MM.1S (cell line): ENCODE results near the gene TRNT1.

Experiments used
- DNase-seq: peaks from one replicate; pipeline ENCODE4 v3.0.0-alpha.2; 2015
- H2AFZ ChIP-seq: fragments of 300-600 bp; sonication (generic); 2 replicates; pipeline ENCODE4 v1.6.0; 2016; ENCODE audit warnings: antibody characterized with exemption, low read length
- H3F3A ChIP-seq: fragments of 300-600 bp; sonication (generic); 2 replicates; pipeline ENCODE4 v1.6.1; 2016; ENCODE audit warnings: mild to moderate bottlenecking, antibody characterized with exemption, low read length, moderate library complexity, mixed read lengths; ENCODE audit not compliant: insufficient read depth
- H3K27ac ChIP-seq: fragments of 300-600 bp; sonication (generic); 2 replicates; pipeline ENCODE4 v1.5.1; 2016; ENCODE audit warnings: mild to moderate bottlenecking, low read length
- H3K27me3 ChIP-seq: fragments of 300-600 bp; sonication (generic); replicated peaks from 2 replicates; pipeline ENCODE4 v1.6.0; 2016; ENCODE audit warnings: low read length; ENCODE audit not compliant: insufficient read depth
- H3K36me3 ChIP-seq: fragments of 300-600 bp; sonication (generic); replicated peaks from 2 replicates; pipeline ENCODE4 v1.6.1; 2016; ENCODE audit warnings: mild to moderate bottlenecking, low read length, mixed read lengths; ENCODE audit not compliant: insufficient read depth
- H3K4me1 ChIP-seq: fragments of 300-600 bp; sonication (generic); 2 replicates; pipeline ENCODE4 v1.6.1; 2016; ENCODE audit warnings: low read length, mixed read lengths
- H3K4me2 ChIP-seq: fragments of 300-600 bp; sonication (generic); 2 replicates; pipeline ENCODE4 v1.6.0; 2016; ENCODE audit warnings: low read depth, low read length
- H3K4me3 ChIP-seq: fragments of 300-600 bp; sonication (generic); 2 replicates; pipeline ENCODE4 v1.5.1; 2016; ENCODE audit warnings: low read length, mixed read lengths
- H3K79me2 ChIP-seq: fragments of 300-600 bp; sonication (generic); 2 replicates; pipeline ENCODE4 v1.6.1; 2016; ENCODE audit warnings: mixed run types, low read length, mixed read lengths
- H3K9ac ChIP-seq: fragments of 300-600 bp; sonication (generic); 2 replicates; pipeline ENCODE4 v1.6.1; 2016; ENCODE audit warnings: low read length, mixed read lengths
- H3K9me2 ChIP-seq: fragments of 300-600 bp; sonication (generic); replicated peaks from 2 replicates; pipeline ENCODE4 v1.6.1; 2016; ENCODE audit warnings: mild to moderate bottlenecking, low read length, mixed read lengths; ENCODE audit not compliant: insufficient read depth
- H3K9me3 ChIP-seq: fragments of 300-600 bp; sonication (generic); replicated peaks from 2 replicates; pipeline ENCODE4 v1.6.1; 2016; ENCODE audit warnings: mild to moderate bottlenecking, low read length, mixed read lengths; ENCODE audit not compliant: insufficient read depth
- H4K20me1 ChIP-seq: fragments of 300-600 bp; sonication (generic); 2 replicates; pipeline ENCODE4 v1.6.1; 2016; ENCODE audit warnings: mild to moderate bottlenecking, low read length, moderate library complexity, mixed read lengths; ENCODE audit not compliant: insufficient read depth
- EZH2 ChIP-seq: fragments of 300-600 bp; sonication (generic); optimal IDR thresholded peaks from 2 replicates; pipeline ENCODE3; 2017; ENCODE audit warnings: low read depth, mild to moderate bottlenecking, antibody characterized with exemption, low read length, mixed read lengths
- EZH2phosphoT487 ChIP-seq: fragments of 300-600 bp; sonication (generic); IDR thresholded peaks from 2 replicates; pipeline ENCODE4 v1.6.1; 2018; ENCODE audit warnings: antibody characterized with exemption, low read length
- TF ChIP-seq, protein P1 (sequence below): fragments of 300-600 bp; sonication (generic); IDR thresholded peaks from 2 replicates; pipeline ENCODE4 v1.5.1; 2016; ENCODE audit warnings: antibody characterized with exemption, low read length, mixed read lengths

Gene TRNT1

GRCh38 chr3:3145831-3146230 is 19.1 kb downstream of the TRNT1 start:
- H3K79me2 ChIP-seq = no peaks in the 10 kb centered on the region
- no peaks in the 10 kb centered on the region; the same call in 1 of the 2 replicates for H3K36me3 ChIP-seq

GRCh38 chr3:3149560-3149959 is 22.8 kb downstream of the TRNT1 start:
- Histone ChIP-seq H3K9ac (no peak overlapping the region), H3K9me2 (no peaks in the 10 kb centered on the region), H3K4me2 (no peak overlapping the region), H4K20me1 (no peaks in the 10 kb centered on the region), H3K4me1 (no peaks in the 10 kb centered on the region), H3K9me3 (no peaks in the 10 kb centered on the region), H3K4me3 (no peak overlapping the region), H3F3A (0 out of 2 replicates have a peak, but pooled peaks cover 2% of the 10 kb centered on the region), H2AFZ (no peak overlapping the region), H3K36me3 (peaks cover 17% of the 10 kb centered on the region), H3K27ac (no peak overlapping the region), H3K79me2 (no peaks in the 10 kb centered on the region), H3K27me3 (no peaks in the 10 kb centered on the region)
- no peak for DNase-seq
- TF ChIP-seq EZH2phosphoT487 (no peak), EZH2 (no peak)
- TF ChIP-seq, protein P1, sequence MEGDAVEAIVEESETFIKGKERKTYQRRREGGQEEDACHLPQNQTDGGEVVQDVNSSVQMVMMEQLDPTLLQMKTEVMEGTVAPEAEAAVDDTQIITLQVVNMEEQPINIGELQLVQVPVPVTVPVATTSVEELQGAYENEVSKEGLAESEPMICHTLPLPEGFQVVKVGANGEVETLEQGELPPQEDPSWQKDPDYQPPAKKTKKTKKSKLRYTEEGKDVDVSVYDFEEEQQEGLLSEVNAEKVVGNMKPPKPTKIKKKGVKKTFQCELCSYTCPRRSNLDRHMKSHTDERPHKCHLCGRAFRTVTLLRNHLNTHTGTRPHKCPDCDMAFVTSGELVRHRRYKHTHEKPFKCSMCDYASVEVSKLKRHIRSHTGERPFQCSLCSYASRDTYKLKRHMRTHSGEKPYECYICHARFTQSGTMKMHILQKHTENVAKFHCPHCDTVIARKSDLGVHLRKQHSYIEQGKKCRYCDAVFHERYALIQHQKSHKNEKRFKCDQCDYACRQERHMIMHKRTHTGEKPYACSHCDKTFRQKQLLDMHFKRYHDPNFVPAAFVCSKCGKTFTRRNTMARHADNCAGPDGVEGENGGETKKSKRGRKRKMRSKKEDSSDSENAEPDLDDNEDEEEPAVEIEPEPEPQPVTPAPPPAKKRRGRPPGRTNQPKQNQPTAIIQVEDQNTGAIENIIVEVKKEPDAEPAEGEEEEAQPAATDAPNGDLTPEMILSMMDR = no peak

More at GRCh38 chr3:3145831-3146230, 19.1 kb downstream of the TRNT1 start:
- H3K9ac ChIP-seq = no peak overlapping the region
- no peaks in the 10 kb centered on the region for H3K4me1 ChIP-seq
- H3K4me2 ChIP-seq = no peak overlapping the region
- DNase-seq = no peak
- H3F3A ChIP-seq = no peaks in the 10 kb centered on the region
- no peaks in the 10 kb centered on the region for H4K20me1 ChIP-seq
- no peak overlapping the region for H2AFZ ChIP-seq
- H3K27ac ChIP-seq = no peak overlapping the region
- H3K27me3 ChIP-seq = no peaks in the 10 kb centered on the region
- no peaks in the 10 kb centered on the region for H3K9me3 ChIP-seq
- H3K4me3 ChIP-seq = no peak overlapping the region
- TF ChIP-seq, protein P1 = no peak
- TF ChIP-seq EZH2phosphoT487 (no peak), EZH2 (no peak)
- no peaks in the 10 kb centered on the region for H3K9me2 ChIP-seq

DNA sequence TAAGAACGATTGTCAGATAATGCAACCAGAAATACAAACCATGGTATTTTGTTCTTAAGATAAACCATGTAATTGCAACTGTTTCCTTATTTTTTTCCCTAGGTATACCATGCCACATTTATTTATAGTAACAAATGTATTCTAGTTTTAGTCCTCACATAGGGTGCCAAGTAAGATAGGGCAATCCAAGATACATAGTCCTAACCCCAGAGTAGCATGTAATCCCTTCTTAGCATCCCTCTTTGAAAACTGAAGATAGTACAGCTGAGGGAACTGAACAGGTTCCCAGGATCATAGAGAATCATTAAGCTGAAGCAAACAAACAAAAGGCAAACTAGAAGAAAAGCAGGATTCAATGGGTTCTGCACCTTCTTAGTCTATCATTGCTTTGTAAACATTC is 24.8 kb downstream of the TRNT1 start:
- TF ChIP-seq, protein P1 = no peak
- TF ChIP-seq EZH2phosphoT487 = no peak
- no peak for TF ChIP-seq EZH2
- no peaks in the 10 kb centered on the region for H3K9me2 ChIP-seq
- H2AFZ ChIP-seq = no peak overlapping the region
- H3F3A ChIP-seq = 0 out of 2 replicates have a peak, but pooled peaks cover 2% of the 10 kb centered on the region
- no peaks in the 10 kb centered on the region for H3K79me2 ChIP-seq
- no peak overlapping the region for H3K9ac ChIP-seq
- no peaks in the 10 kb centered on the region for H4K20me1 ChIP-seq
- no peak overlapping the region for H3K4me3 ChIP-seq
- no peak overlapping the region for H3K4me2 ChIP-seq
- no peaks in the 10 kb centered on the region for H3K9me3 ChIP-seq
- no peaks in the 10 kb centered on the region for H3K27me3 ChIP-seq
- no peaks in the 10 kb centered on the region for H3K4me1 ChIP-seq
- DNase-seq = no peak
- H3K27ac ChIP-seq = no peak overlapping the region
- H3K36me3 ChIP-seq = peaks cover 20% of the 10 kb centered on the region
